Uterus (tissue), 2 donors: Measurements from ENCODE around the gene ZFP90.

Experiments used
- CTCF ChIP-seq, 4 experiments: fragments of 200-600 bp in 2 of 4; fragments of 450-650 bp in 2 of 4; sonication (generic) in 2 of 4; IDR thresholded peaks; one replicate each; pipeline ENCODE4 v1.5.1; 2016 to 2019; ENCODE audit warnings: antibody characterized with exemption in 4 of 4, mild to moderate bottlenecking in 2 of 4, moderate library complexity in 1 of 4
- POLR2A ChIP-seq, 2 donors: fragments of 450-650 bp; IDR thresholded peaks; one replicate each; pipeline ENCODE4 v1.6.1; 2016; ENCODE audit warnings: antibody characterized with exemption in 2 of 2, mild to moderate bottlenecking in 1 of 2, moderate library complexity in 1 of 2

DNA sequence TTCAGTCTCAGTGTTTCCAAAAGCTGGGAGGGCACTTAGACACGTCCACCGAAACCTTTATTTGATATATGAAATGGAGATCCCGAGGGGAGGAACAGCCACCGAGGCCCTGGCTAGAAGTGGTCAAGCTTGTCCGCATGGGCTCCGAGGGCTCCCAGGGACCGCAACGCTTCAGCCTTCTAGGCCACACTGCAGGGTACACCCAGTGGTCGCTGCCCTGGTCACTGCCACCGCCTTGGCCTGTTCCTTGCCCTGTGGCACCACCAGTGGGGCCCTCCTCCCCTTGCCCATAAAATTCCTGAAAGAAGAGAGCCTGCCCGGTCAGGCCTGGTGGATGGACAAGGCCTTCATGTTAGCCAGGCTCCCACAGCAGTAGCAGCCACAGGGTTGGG is 46.9 kb upstream of the ZFP90 start:
- no peak for TF ChIP-seq CTCF (IDR thresholded peaks at IDR 0.05)
- TF ChIP-seq POLR2A (IDR thresholded peaks at IDR 0.05): no peak
